Peyer's patch (tissue), 4 donors: ENCODE results near the gene CCDC85B. TPM values are rescaled to one million over a fixed set of nuclear protein-coding genes. Genes with fewer than 3 reads are reported as not detected.

Experiments
- DNase-seq, 3 donors: peaks; one replicate each; pipeline ENCODE4 v3.0.0-alpha.2; 2017 to 2019
- H3K27ac ChIP-seq, 4 donors: fragments of 200-600 bp; sonication (generic); one replicate each; pipeline ENCODE4 v1.5.1; 2016 to 2019
- H3K27me3 ChIP-seq, 2 donors: fragments of 200-600 bp; sonication (generic); one replicate each; pipeline ENCODE4 v1.5.1; 2019
- H3K36me3 ChIP-seq, 3 donors: fragments of 200-600 bp; sonication (generic); one replicate each; pipeline ENCODE4 v1.5.1; 2016 to 2019
- H3K4me1 ChIP-seq, 4 donors: fragments of 200-600 bp; sonication (generic); one replicate each; pipeline ENCODE4 v1.5.1; 2016 to 2019
- H3K4me3 ChIP-seq, 4 donors: fragments of 200-600 bp; sonication (generic); 1 replicate in 3 of 4; 2 replicates in 1 of 4; pipeline ENCODE4 v1.5.1; 2016 to 2019; ENCODE audit warnings: mild to moderate bottlenecking in 1 of 4
- H3K9me3 ChIP-seq, 4 donors: fragments of 200-600 bp; sonication (generic); one replicate each; pipeline ENCODE4 v1.5.1; 2016 to 2019; ENCODE audit warnings: mild to moderate bottlenecking in 1 of 4
- POLR2A ChIP-seq, 2 donors: fragments of 450-650 bp; IDR thresholded peaks; one replicate each; pipeline ENCODE4 v1.5.1; 2017; ENCODE audit warnings: antibody characterized with exemption in 2 of 2, mild to moderate bottlenecking in 2 of 2, moderate library complexity in 2 of 2
- total RNA-seq, 4 donors: library from RNA; depleted of rRNA; stranded (reverse); fragments of >200 nt; gene quantifications; one replicate each; pipeline ENCODE4 v1.1.0, GENCODE V29; 2016
- TF ChIP-seq, protein P1 (sequence below), 6 experiments: fragments of 450-650 bp in 4 of 6; fragments of 200-600 bp in 2 of 6; sonication (generic) in 1 of 6; IDR thresholded peaks; one replicate each; pipeline ENCODE4 v1.5.1; 2017 to 2019; ENCODE audit warnings: antibody characterized with exemption in 6 of 6, mild to moderate bottlenecking in 3 of 6, moderate library complexity in 1 of 6

CCDC85B gene
- total RNA-seq, 4 donors from 2014 or later: 3.5 to 12.4 (median 7.4) TPM

DNA sequence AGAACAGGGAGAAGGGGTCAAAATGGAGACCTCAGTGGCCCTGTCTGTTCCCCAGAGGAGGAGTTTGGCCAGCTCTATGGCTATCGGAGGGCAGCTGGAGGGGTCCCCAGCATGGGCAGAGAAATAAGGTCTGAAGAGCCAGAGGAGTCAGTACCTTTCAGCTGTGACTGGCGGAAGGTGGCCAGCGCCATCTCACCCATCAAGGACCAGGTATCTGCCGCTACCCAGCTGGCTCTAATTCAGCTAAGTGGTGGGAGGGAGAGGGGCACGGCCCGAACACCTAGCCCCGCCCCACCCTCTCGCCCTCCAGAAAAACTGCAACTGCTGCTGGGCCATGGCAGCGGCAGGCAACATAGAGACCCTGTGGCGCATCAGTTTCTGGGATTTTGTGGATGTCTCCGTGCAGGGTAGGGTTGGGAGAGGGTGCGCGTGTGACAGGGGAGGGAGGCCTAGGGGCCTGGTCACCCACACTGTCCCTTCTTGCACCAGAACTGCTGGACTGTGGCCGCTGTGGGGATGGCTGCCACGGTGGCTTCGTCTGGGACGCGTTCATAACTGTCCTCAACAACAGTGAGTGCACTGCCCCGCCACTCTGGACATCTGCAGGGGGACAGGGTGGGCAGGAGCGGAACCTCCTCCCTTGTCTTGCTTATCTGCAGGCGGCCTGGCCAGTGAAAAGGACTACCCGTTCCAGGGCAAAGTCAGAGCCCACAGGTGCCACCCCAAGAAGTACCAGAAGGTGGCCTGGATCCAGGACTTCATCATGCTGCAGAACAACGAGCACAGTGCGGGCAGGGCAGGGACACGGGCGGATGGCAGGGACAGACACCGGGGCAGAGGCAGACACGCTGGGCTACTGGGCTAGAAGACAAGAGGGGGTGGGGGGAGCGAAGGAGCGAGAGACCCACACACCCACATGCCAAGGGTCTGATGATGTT is 8.1 kb upstream of the CCDC85B start:
- no peak for DNase-seq
- H3K4me3 ChIP-seq: no peak overlapping the region
- no peak for TF ChIP-seq POLR2A (IDR thresholded peaks at IDR 0.05)
- TF ChIP-seq, protein P1, sequence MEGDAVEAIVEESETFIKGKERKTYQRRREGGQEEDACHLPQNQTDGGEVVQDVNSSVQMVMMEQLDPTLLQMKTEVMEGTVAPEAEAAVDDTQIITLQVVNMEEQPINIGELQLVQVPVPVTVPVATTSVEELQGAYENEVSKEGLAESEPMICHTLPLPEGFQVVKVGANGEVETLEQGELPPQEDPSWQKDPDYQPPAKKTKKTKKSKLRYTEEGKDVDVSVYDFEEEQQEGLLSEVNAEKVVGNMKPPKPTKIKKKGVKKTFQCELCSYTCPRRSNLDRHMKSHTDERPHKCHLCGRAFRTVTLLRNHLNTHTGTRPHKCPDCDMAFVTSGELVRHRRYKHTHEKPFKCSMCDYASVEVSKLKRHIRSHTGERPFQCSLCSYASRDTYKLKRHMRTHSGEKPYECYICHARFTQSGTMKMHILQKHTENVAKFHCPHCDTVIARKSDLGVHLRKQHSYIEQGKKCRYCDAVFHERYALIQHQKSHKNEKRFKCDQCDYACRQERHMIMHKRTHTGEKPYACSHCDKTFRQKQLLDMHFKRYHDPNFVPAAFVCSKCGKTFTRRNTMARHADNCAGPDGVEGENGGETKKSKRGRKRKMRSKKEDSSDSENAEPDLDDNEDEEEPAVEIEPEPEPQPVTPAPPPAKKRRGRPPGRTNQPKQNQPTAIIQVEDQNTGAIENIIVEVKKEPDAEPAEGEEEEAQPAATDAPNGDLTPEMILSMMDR (IDR thresholded peaks at IDR 0.05): no peak
- no peak overlapping the region for H3K27ac ChIP-seq
- peaks cover 0 to 27% (median 7%) of the 10 kb centered on the region in 4 donors for H3K4me1 ChIP-seq
- H3K27me3 ChIP-seq: no peaks in the 10 kb centered on the region
- H3K9me3 ChIP-seq: no peaks in the 10 kb centered on the region
- peaks cover 0 to 32% (median 0%) of the 10 kb centered on the region in 3 donors for H3K36me3 ChIP-seq

DNA sequence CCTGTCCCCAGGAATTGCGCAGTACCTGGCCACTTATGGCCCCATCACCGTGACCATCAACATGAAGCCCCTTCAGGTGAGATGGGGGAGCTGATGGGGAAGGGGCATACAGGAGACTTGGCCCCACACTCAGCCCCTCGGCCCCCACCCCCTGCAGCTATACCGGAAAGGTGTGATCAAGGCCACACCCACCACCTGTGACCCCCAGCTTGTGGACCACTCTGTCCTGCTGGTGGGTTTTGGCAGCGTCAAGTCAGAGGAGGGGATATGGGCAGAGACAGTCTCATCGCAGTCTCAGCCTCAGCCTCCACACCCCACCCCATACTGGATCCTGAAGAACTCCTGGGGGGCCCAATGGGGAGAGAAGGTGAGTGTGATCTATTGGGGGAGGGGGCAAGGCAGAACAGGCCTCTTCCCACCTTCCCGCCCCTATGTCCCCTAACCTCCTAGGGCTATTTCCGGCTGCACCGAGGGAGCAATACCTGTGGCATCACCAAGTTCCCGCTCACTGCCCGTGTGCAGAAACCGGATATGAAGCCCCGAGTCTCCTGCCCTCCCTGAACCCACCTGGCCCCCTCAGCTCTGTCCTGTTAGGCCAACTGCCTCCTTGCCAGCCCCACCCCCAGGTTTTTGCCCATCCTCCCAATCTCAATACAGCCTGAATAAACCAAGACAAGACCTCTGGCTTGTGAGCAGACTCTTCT is 7.3 kb upstream of the CCDC85B start:
- peaks cover 0 to 33% (median 7%) of the 10 kb centered on the region in 4 donors for H3K4me1 ChIP-seq
- H3K27me3 ChIP-seq: no peaks in the 10 kb centered on the region
- no peaks in the 10 kb centered on the region for H3K9me3 ChIP-seq
- H3K27ac ChIP-seq: no peak overlapping the region
- peaks cover 0 to 32% (median 0%) of the 10 kb centered on the region in 3 donors for H3K36me3 ChIP-seq
- no peak for DNase-seq
- no peak for TF ChIP-seq POLR2A (IDR thresholded peaks at IDR 0.05)
- TF ChIP-seq, protein P1 (IDR thresholded peaks at IDR 0.05): no peak
- H3K4me3 ChIP-seq: no peak overlapping the region

DNA sequence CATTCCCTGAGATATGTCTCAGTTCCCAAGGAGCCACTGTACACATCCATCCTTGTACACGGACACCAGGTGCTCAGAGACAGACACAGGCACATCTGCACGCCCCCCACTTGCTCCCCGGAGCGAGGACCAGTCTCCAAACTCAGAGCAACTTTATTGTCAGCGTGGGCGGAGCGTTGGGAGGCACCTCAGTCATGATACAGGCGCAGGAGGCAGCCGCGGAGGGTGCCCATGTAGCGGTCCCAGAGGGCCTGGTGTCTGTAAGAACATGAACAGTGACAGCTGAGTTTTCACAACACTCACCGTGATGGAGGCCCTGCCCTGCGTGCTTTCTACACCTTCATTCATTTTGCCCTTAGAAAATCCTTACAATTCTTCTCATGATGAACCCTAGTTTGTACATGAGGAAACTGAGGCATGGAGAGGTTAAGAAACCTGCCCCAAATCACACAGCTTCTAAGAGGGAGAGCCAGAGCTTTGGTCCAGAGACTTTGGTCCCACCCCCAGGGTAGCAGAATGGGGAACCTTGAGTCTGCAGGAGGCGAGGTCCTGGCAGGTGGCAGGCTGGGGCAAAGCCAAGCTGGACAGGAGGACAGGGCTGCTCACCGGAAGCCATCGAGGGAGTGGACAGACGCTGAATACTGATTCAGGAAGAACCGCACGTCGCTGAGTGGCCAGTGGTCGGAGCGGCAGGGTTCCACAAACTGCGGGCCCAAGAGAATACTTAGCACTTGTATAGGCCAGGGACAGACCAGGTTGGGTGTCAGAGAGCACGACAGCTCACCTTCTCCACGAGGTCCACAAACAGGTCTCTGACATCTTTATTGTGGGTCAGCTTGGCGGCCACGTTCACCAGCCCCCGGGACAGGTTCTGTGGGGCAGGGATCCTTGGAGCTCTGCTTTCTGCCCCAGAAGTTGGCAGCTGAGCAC is 6.4 kb upstream of the CCDC85B start:
- H3K9me3 ChIP-seq: no peaks in the 10 kb centered on the region
- peaks cover 0 to 37% (median 8%) of the 10 kb centered on the region in 4 donors for H3K4me1 ChIP-seq
- no peak overlapping the region for H3K27ac ChIP-seq
- no peaks in the 10 kb centered on the region for H3K27me3 ChIP-seq
- H3K4me3 ChIP-seq: no peak overlapping the region
- TF ChIP-seq POLR2A (IDR thresholded peaks at IDR 0.05): no peak
- TF ChIP-seq, protein P1 (IDR thresholded peaks at IDR 0.05): no peak
- no peak for DNase-seq
- H3K36me3 ChIP-seq: peaks cover 0 to 32% (median 0%) of the 10 kb centered on the region in 3 donors

DNA sequence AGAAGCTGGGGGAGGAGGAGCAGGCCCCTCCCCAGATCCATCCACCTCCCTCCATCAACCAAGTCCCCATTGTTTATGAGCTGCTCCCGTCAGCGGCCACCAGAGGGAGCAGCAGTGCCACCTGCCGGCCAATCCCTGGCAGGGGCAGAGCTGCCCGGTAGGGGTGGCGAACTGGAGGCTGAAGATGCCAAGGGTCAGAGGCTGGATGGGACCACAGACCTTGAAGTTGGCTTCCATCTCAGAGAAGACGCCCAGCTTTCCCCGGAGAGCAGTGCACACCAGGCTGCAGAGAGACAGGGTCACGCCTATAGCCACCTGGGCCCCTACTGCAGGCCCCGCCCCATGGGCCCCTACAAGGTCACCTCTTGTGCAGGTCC is 5.8 kb upstream of the CCDC85B start:
- peak in 1 of 2 donors; percentile 21 for TF ChIP-seq POLR2A (IDR thresholded peaks at IDR 0.05)
- TF ChIP-seq, protein P1 (IDR thresholded peaks at IDR 0.05): peak; percentile 97 to 100 (median 100)

DNA sequence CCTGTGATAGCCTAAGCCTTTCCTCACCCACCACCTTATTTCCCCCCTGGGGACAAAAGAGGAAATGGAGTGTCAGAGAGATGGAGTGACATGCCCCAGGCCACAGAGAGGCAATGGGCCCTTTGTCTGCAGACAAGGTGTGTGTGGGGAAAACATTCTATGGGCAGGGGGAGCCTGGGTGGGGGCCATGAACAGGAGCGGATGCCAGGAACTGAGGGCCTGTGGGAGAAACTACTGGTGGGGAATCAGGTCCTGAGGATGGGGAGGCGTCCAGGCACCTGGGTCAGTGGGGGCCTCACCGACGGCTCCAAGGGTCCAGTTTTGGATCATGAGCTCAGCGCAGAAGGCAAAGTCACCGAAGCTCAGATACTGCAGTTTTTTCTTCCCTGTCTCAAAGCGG is 5.2 kb upstream of the CCDC85B start:
- no peak for DNase-seq
- H3K4me3 ChIP-seq: no peak overlapping the region
- no peaks in the 10 kb centered on the region for H3K9me3 ChIP-seq
- H3K4me1 ChIP-seq: peaks cover 0 to 49% (median 15%) of the 10 kb centered on the region in 4 donors
- no peaks in the 10 kb centered on the region for H3K27me3 ChIP-seq
- TF ChIP-seq, protein P1 (IDR thresholded peaks at IDR 0.05): no peak
- no peak for TF ChIP-seq POLR2A (IDR thresholded peaks at IDR 0.05)
- peak overlapping the region in 3 of 4 donors; percentile 14 to 40 (median 39) for H3K27ac ChIP-seq
- H3K36me3 ChIP-seq: peaks cover 0 to 32% (median 0%) of the 10 kb centered on the region in 3 donors

More for the DNA sequence above, 5.8 kb upstream of the CCDC85B start:
- DNase-seq: peak; percentile 80 to 89 (median 87)
- H3K4me1 ChIP-seq: peaks cover 0 to 44% (median 11%) of the 10 kb centered on the region in 4 donors
- no peaks in the 10 kb centered on the region for H3K9me3 ChIP-seq
- H3K27me3 ChIP-seq: no peaks in the 10 kb centered on the region
- peaks cover 0 to 32% (median 0%) of the 10 kb centered on the region in 3 donors for H3K36me3 ChIP-seq
- no peak overlapping the region for H3K4me3 ChIP-seq
- H3K27ac ChIP-seq: peak overlapping the region in 3 of 4 donors; percentile 14 to 40 (median 39)
